BLaER1 treated with 17β-estradiol and CSF1 and Interleukin-3, amounts not matched to agents 10 nM and 100 nM (cell line): ENCODE data around the gene PIWIL4.
A peak's percentile ranks its signal among the peaks of the same experiment; 100 is the strongest.
"Not testable (repeated sequence)": the region's sequence is repeated elsewhere in the genome, so short reads cannot be mapped to it uniquely, and the experiment has no call there.

Experiments used
- H3K27ac ChIP-seq, 11 experiments: shearing (Covaris generic); formaldehyde crosslinking; 2 replicates each; pipeline ENCODE4 v1.8.1; 2022
- H3K27me3 ChIP-seq, 11 experiments: shearing (Covaris generic); formaldehyde crosslinking; 2 replicates each; pipeline ENCODE4 v1.8.1; 2022
- H3K36me3 ChIP-seq, 11 experiments: shearing (Covaris generic); formaldehyde crosslinking; 2 replicates each; pipeline ENCODE4 v1.8.1; 2022
- H3K4me1 ChIP-seq, 10 experiments: shearing (Covaris generic); formaldehyde crosslinking; 2 replicates each; pipeline ENCODE4 v1.8.1; 2022
- H3K4me2 ChIP-seq, 11 experiments: shearing (Covaris generic); formaldehyde crosslinking; 2 replicates each; pipeline ENCODE4 v1.8.1; 2022
- H3K4me3 ChIP-seq, 10 experiments: shearing (Covaris generic); formaldehyde crosslinking; 2 replicates each; pipeline ENCODE4 v1.8.1; 2022
- H3K9ac ChIP-seq, 11 experiments: shearing (Covaris generic); formaldehyde crosslinking; 2 replicates each; pipeline ENCODE4 v1.8.1; 2022
- H3K9me3 ChIP-seq, 11 experiments: shearing (Covaris generic); formaldehyde crosslinking; replicated peaks in 1 of 11; 2 replicates each; pipeline ENCODE4 v1.8.1; 2022
- H4K20me1 ChIP-seq, 11 experiments: shearing (Covaris generic); formaldehyde crosslinking; 2 replicates each; pipeline ENCODE4 v1.8.1; 2022
- Cebpa-rat ChIP-seq, 11 experiments: shearing (Covaris generic); IDR thresholded peaks; 2 replicates each; pipeline ENCODE4 v1.8.1; 2022

Gene PIWIL4

GRCh38 chr11:94545264-94546161 lies 21.7 kb upstream of the PIWIL4 start:
- Histone ChIP-seq H3K4me3 (peak overlapping the region; percentile 70 to 83 (median 76)), H3K27me3 (no peaks in the 10 kb centered on the region), H3K9me3 (peaks cover 0 to 11% (median 0%) of the 10 kb centered on the region in 11 experiments; a peak in 6 of 22 replicates), H4K20me1 (peaks cover 13 to 60% (median 45%) of the 10 kb centered on the region in 11 experiments; a peak in 21 of 22 replicates), H3K9ac (peak overlapping the region; percentile 90 to 98 (median 95)), H3K27ac (peak overlapping the region in 10 of 11 experiments; percentile 94 to 99 (median 96); a peak in 20 of 22 replicates), H3K4me1 (peaks cover 43 to 70% (median 61%) of the 10 kb centered on the region in 10 experiments), H3K36me3 (peaks cover 0 to 43% (median 29%) of the 10 kb centered on the region in 11 experiments; a peak in 18 of 22 replicates), H3K4me2 (peak overlapping the region; percentile 90 to 99 (median 97))
- TF ChIP-seq Cebpa-rat (IDR thresholded peaks at IDR 0.05), result no peak

- Histone ChIP-seq H3K9me3 (peaks cover 0 to 11% (median 0%) of the 10 kb centered on the region in 11 experiments; a peak in 6 of 22 replicates), H3K4me2 (peak overlapping the region; percentile 90 to 99 (median 97)), H3K9ac (peak overlapping the region; percentile 18 to 97 (median 94); a peak in 15 of 22 replicates), H3K4me1 (peaks cover 43 to 76% (median 62%) of the 10 kb centered on the region in 10 experiments), H4K20me1 (peaks cover 13 to 63% (median 45%) of the 10 kb centered on the region in 11 experiments; a peak in 21 of 22 replicates), H3K27me3 (no peaks in the 10 kb centered on the region), H3K36me3 (peaks cover 0 to 43% (median 29%) of the 10 kb centered on the region in 11 experiments; a peak in 18 of 22 replicates), H3K27ac (peak overlapping the region in 2 of 11 experiments; percentile 97 to 98; a peak in 3 of 22 replicates), H3K4me3 (peak overlapping the region; percentile 70 to 83 (median 76))
- no peak for TF ChIP-seq Cebpa-rat (IDR thresholded peaks at IDR 0.05)
Observed at GRCh38 chr11:94546162-94546470, 21.1 kb upstream of the PIWIL4 start.

GRCh38 chr11:94546886-94547285 lies 20.3 kb upstream of the PIWIL4 start:
- Histone ChIP-seq H3K27me3 (no peaks in the 10 kb centered on the region), H3K4me1 (peaks cover 43 to 80% (median 62%) of the 10 kb centered on the region in 10 experiments), H4K20me1 (peaks cover 13 to 63% (median 45%) of the 10 kb centered on the region in 11 experiments; a peak in 21 of 22 replicates), H3K4me2 (peak overlapping the region; percentile 90 to 99 (median 97)), H3K4me3 (peak overlapping the region; percentile 70 to 83 (median 76); a peak in 19 of 20 replicates), H3K36me3 (peaks cover 0 to 43% (median 29%) of the 10 kb centered on the region in 11 experiments; a peak in 18 of 22 replicates), H3K9me3 (peaks cover 0 to 11% (median 0%) of the 10 kb centered on the region in 11 experiments; a peak in 6 of 22 replicates), H3K9ac (peak overlapping the region; percentile 9 to 97 (median 59); a peak in 14 of 22 replicates), H3K27ac (no peak overlapping the region)
- TF ChIP-seq Cebpa-rat (IDR thresholded peaks at IDR 0.05), result no peak

GRCh38 chr11:94549146-94549545 lies 18.0 kb upstream of the PIWIL4 start:
- H3K9me3 ChIP-seq, result peaks cover 0 to 11% (median 0%) of the 10 kb centered on the region in 11 experiments; a peak in 6 of 22 replicates
- TF ChIP-seq Cebpa-rat (IDR thresholded peaks at IDR 0.05), result no peak
- no peak overlapping the region for H3K9ac ChIP-seq
- peak overlapping the region in 8 of 11 experiments; percentile 8 to 99 (median 96); a peak in 13 of 22 replicates for H3K4me2 ChIP-seq
- no peaks in the 10 kb centered on the region for H3K27me3 ChIP-seq
- no peak overlapping the region; a peak in 1 of 20 replicates for H3K4me3 ChIP-seq
- H4K20me1 ChIP-seq, result peaks cover 13 to 63% (median 45%) of the 10 kb centered on the region in 11 experiments; a peak in 21 of 22 replicates
- H3K36me3 ChIP-seq, result peaks cover 0 to 46% (median 29%) of the 10 kb centered on the region in 11 experiments; a peak in 18 of 22 replicates
- H3K4me1 ChIP-seq, result peaks cover 35 to 69% (median 54%) of the 10 kb centered on the region in 10 experiments
- no peak overlapping the region for H3K27ac ChIP-seq

- Histone ChIP-seq H3K4me1 (peaks cover 24 to 60% (median 43%) of the 10 kb centered on the region in 10 experiments), H3K4me3 (no peak overlapping the region), H4K20me1 (peaks cover 13 to 56% (median 40%) of the 10 kb centered on the region in 11 experiments; a peak in 21 of 22 replicates), H3K4me2 (peak overlapping the region in 6 of 11 experiments; percentile 7 to 97 (median 46); a peak in 10 of 22 replicates), H3K9ac (peak overlapping the region in 2 of 11 experiments; percentile 15 to 27; a peak in 1 of 22 replicates), H3K36me3 (peaks cover 0 to 40% (median 22%) of the 10 kb centered on the region in 11 experiments; a peak in 18 of 22 replicates), H3K27me3 (no peaks in the 10 kb centered on the region), H3K27ac (peak overlapping the region in 1 of 11 experiments; percentile 20; a peak in 2 of 22 replicates), H3K9me3 (peaks cover 0 to 4% (median 0%) of the 10 kb centered on the region in 11 experiments; a peak in 5 of 22 replicates)
- TF ChIP-seq Cebpa-rat (IDR thresholded peaks at IDR 0.05), result no peak
Observed at GRCh38 chr11:94550513-94550912, 16.7 kb upstream of the PIWIL4 start.

- Histone ChIP-seq H3K4me1 (peaks cover 8 to 40% (median 21%) of the 10 kb centered on the region in 10 experiments; a peak in 19 of 20 replicates), H3K4me3 (no peak overlapping the region), H3K27ac (no peak overlapping the region), H3K9ac (no peak overlapping the region), H3K4me2 (no peak overlapping the region), H3K9me3 (no peaks in the 10 kb centered on the region), H3K27me3 (no peaks in the 10 kb centered on the region), H4K20me1 (peaks cover 0 to 21% (median 12%) of the 10 kb centered on the region in 11 experiments; a peak in 14 of 22 replicates), H3K36me3 (peaks cover 0 to 22% (median 8%) of the 10 kb centered on the region in 11 experiments; a peak in 10 of 22 replicates)
- no peak for TF ChIP-seq Cebpa-rat (IDR thresholded peaks at IDR 0.05)
Observed at GRCh38 chr11:94553938-94554337, 13.2 kb upstream of the PIWIL4 start.

GRCh38 chr11:94555752-94556329 lies 11.3 kb upstream of the PIWIL4 start:
- not testable (repeated sequence) for H3K4me2 ChIP-seq, H3K9ac ChIP-seq, H3K36me3 ChIP-seq, H3K9me3 ChIP-seq, H4K20me1 ChIP-seq, H3K4me3 ChIP-seq, H3K27me3 ChIP-seq, H3K27ac ChIP-seq
- H3K4me1 ChIP-seq, result peaks cover 7 to 42% (median 19%) of the 10 kb centered on the region in 10 experiments; a peak in 18 of 20 replicates

- H3K36me3 ChIP-seq, result peaks cover 0 to 9% (median 0%) of the 10 kb centered on the region in 11 experiments; a peak in 2 of 22 replicates
- peaks cover 7 to 39% (median 20%) of the 10 kb centered on the region in 10 experiments; a peak in 18 of 20 replicates for H3K4me1 ChIP-seq
Observed at GRCh38 chr11:94557421-94557820, 9.7 kb upstream of the PIWIL4 start.

More at GRCh38 chr11:94557421-94557820, 9.7 kb upstream of the PIWIL4 start:
- no peaks in the 10 kb centered on the region for H3K27me3 ChIP-seq
- H3K4me2 ChIP-seq, result peak overlapping the region in 3 of 11 experiments; percentile 63 to 81 (median 76); a peak in 2 of 22 replicates
- H4K20me1 ChIP-seq, result no peaks in the 10 kb centered on the region
- peak overlapping the region in 4 of 11 experiments; percentile 68 to 88 (median 82); a peak in 8 of 22 replicates for H3K27ac ChIP-seq
- H3K9ac ChIP-seq, result no peak overlapping the region
- no peaks in the 10 kb centered on the region for H3K9me3 ChIP-seq
- TF ChIP-seq Cebpa-rat (IDR thresholded peaks at IDR 0.05), result no peak
- H3K4me3 ChIP-seq, result no peak overlapping the region
